A549 (cell line): Measurements from ENCODE around the gene OXTR. TPM values are rescaled to one million over a fixed set of nuclear protein-coding genes. Genes with fewer than 3 reads are reported as not detected.

ENCODE experiments used
- ATAC-seq, 2 experiments: fragments of 200-7000 bp in 1 of 2; fragments of >200 bp in 1 of 2; cut with Nextera tagmentation in 1 of 2; cut with Tn5 transposase in 1 of 2; 3 replicates each; pipeline versions ENCODE4 v1.8.0 to v1.9.1; 2018 to 2020; ENCODE audit warnings: mild to moderate bottlenecking in 1 of 2, moderate library complexity in 1 of 2
- CTCF ChIA-PET: fragments of 300-600 bp; sonication (Branson Sonifier 250); formaldehyde crosslinking; extraction: SDS; loops from one replicate; lab custom pipeline; 2021; ENCODE audit warnings: antibody characterized with exemption, inconsistent platforms; lab: Yijun Ruan, JAX
- POLR2A ChIA-PET: fragments of 350-600 bp; formaldehyde crosslinking; extraction: SDS; loops from one replicate; lab custom pipeline; 2021; ENCODE audit warnings: antibody characterized with exemption, inconsistent platforms; lab: Yijun Ruan, JAX
- DNase-seq, 2 experiments: peaks; one replicate each; pipeline versions ENCODE4 v3.0.0 to v3.0.0-alpha.2; 2011 to 2016; ENCODE audit warnings: low read depth in 1 of 2, low spot score in 1 of 2
- FAIRE-seq: peaks from 2 replicates; lab custom pipeline; 2011; peaks lifted over from hg19 to GRCh38; lab: Jason Lieb, UNC
- H3K27ac ChIP-seq, 2 experiments: fragments of >200 bp; sonication (Bioruptor Twin); formaldehyde crosslinking; 3 replicates each; pipeline ENCODE4 v1.5.1; 2016 to 2017
- H3K4me1 ChIP-seq: fragments of >200 bp; sonication (Bioruptor Twin); formaldehyde crosslinking; 3 replicates; pipeline ENCODE4 v1.6.1; 2016
- H3K4me2 ChIP-seq: fragments of >200 bp; sonication (Bioruptor Twin); formaldehyde crosslinking; 3 replicates; pipeline ENCODE4 v1.6.1; 2016
- H3K4me3 ChIP-seq: fragments of >200 bp; sonication (Bioruptor Twin); formaldehyde crosslinking; 3 replicates; pipeline ENCODE4 v1.5.1; 2016
- H3K9me3 ChIP-seq: fragments of >200 bp; sonication (Bioruptor Twin); formaldehyde crosslinking; 3 replicates; pipeline ENCODE4 v1.6.1; 2016
- CBX8 ChIP-seq: fragments of 200-600 bp; sonication (generic); IDR thresholded peaks from 2 replicates; pipeline ENCODE4 v1.6.1; 2016
- CHD2 ChIP-seq: fragments of 150-350 bp; IDR thresholded peaks from 2 replicates; pipeline ENCODE4 v1.6.1; 2014; ENCODE audit warnings: low read length; ENCODE audit not compliant: partially characterized antibody
- CTCF ChIP-seq: fragments of >200 bp; sonication (Bioruptor Twin); formaldehyde crosslinking; IDR thresholded peaks from 3 replicates; pipeline ENCODE4 v1.5.1; 2016
- EHF ChIP-seq: fragments of 250-450 bp; sonication (Bioruptor Pico); IDR thresholded peaks from 2 replicates; pipeline ENCODE4 v1.5.0; 2020; ENCODE audit warnings: mild to moderate bottlenecking
- EHMT2 ChIP-seq: fragments of 200-600 bp; sonication (generic); IDR thresholded peaks from 2 replicates; pipeline ENCODE4 v1.6.1; 2016; ENCODE audit warnings: antibody characterized with exemption, low read depth, mild to moderate bottlenecking, moderate library complexity
- ELK1 ChIP-seq: fragments of 150-350 bp; IDR thresholded peaks from 2 replicates; pipeline ENCODE4 v1.6.1; 2014; ENCODE audit warnings: low read depth, mild to moderate bottlenecking, low read length
- ESRRA ChIP-seq: fragments of 150-350 bp; IDR thresholded peaks from 2 replicates; pipeline ENCODE4 v1.6.1; 2014; ENCODE audit warnings: mild to moderate bottlenecking, low read length, borderline replicate concordance
- FOSB ChIP-seq: fragments of 250-450 bp; sonication (Bioruptor Pico); IDR thresholded peaks from 2 replicates; pipeline ENCODE4 v1.5.0; 2020; ENCODE audit warnings: mild to moderate bottlenecking, moderate library complexity
- FOXS1 ChIP-seq: fragments of 250-450 bp; sonication (Bioruptor Pico); IDR thresholded peaks from 2 replicates; pipeline ENCODE4 v1.5.0; 2020; ENCODE audit warnings: mild to moderate bottlenecking, moderate library complexity
- HDAC2 ChIP-seq: fragments of 200-600 bp; sonication (generic); IDR thresholded peaks from 2 replicates; pipeline ENCODE4 v1.6.1; 2016
- HEYL ChIP-seq: fragments of 250-450 bp; sonication (Bioruptor Pico); IDR thresholded peaks from 2 replicates; pipeline ENCODE4 v1.8.0; 2021; ENCODE audit warnings: mild to moderate bottlenecking, moderate library complexity
- JUNB ChIP-seq: fragments of >200 bp; sonication (Bioruptor Twin); formaldehyde crosslinking; IDR thresholded peaks from 2 replicates; pipeline ENCODE4 v1.6.1; 2016
- KDM1A ChIP-seq: fragments of 200-600 bp; sonication (generic); IDR thresholded peaks from 2 replicates; pipeline ENCODE4 v1.6.1; 2016; ENCODE audit warnings: low read depth, mild to moderate bottlenecking
- KDM5A ChIP-seq: fragments of 200-600 bp; sonication (generic); IDR thresholded peaks from 2 replicates; pipeline ENCODE4 v1.6.1; 2016; ENCODE audit warnings: antibody characterized with exemption, mild to moderate bottlenecking
- MAFK ChIP-seq: fragments of 450-650 bp; IDR thresholded peaks from 2 replicates; pipeline ENCODE4 v1.6.1; 2014; ENCODE audit not compliant: partially characterized antibody
- NFE2L2 ChIP-seq: fragments of 150-350 bp; conservative IDR thresholded peaks from 2 replicates; pipeline ENCODE4 v1.6.1; 2014; ENCODE audit warnings: low read length
- NR3C1 ChIP-seq: fragments of >200 bp; sonication (Bioruptor Twin); formaldehyde crosslinking; IDR thresholded peaks from 3 replicates; pipeline ENCODE4 v1.6.1; 2017
- POLR2A ChIP-seq: IDR thresholded peaks from 2 replicates; pipeline ENCODE4 v1.6.1; 2012; ENCODE audit warnings: mild to moderate bottlenecking, low read length
- RARB ChIP-seq: fragments of 250-450 bp; sonication (Bioruptor Pico); IDR thresholded peaks from 2 replicates; pipeline ENCODE4 v1.8.0; 2021; ENCODE audit warnings: mild to moderate bottlenecking, moderate library complexity
- REST ChIP-seq: fragments of 200-600 bp; sonication (generic); IDR thresholded peaks from 2 replicates; pipeline ENCODE4 v1.6.1; 2016; ENCODE audit warnings: antibody characterized with exemption, mild to moderate bottlenecking, moderate library complexity
- SREBF2 ChIP-seq: fragments of 450-650 bp; IDR thresholded peaks from 2 replicates; pipeline ENCODE4 v1.6.1; 2014; ENCODE audit warnings: mild to moderate bottlenecking, moderate library complexity
- TFCP2L1 ChIP-seq: fragments of 250-450 bp; sonication (Bioruptor Pico); IDR thresholded peaks from 2 replicates; pipeline ENCODE4 v1.5.0; 2021; ENCODE audit warnings: mild to moderate bottlenecking
- USF2 ChIP-seq: fragments of 450-650 bp; IDR thresholded peaks from 2 replicates; pipeline ENCODE4 v1.6.1; 2014; ENCODE audit warnings: antibody characterized with exemption
- ZC3H11A ChIP-seq: fragments of 450-650 bp; IDR thresholded peaks from 2 replicates; pipeline ENCODE4 v1.6.1; 2014; ENCODE audit warnings: antibody characterized with exemption, mild to moderate bottlenecking
- ZFP36 ChIP-seq: fragments of 450-650 bp; IDR thresholded peaks from 2 replicates; pipeline ENCODE4 v1.6.1; 2014; ENCODE audit warnings: borderline replicate concordance; ENCODE audit not compliant: partially characterized antibody
- WGBS: methylation state at CpG from one replicate; pipeline ENCODE4 v1.1.6; 2017; ENCODE audit errors: missing lambda C conversion rate; 5-methylcytosine and 5-hydroxymethylcytosine counted together
- polyA plus RNA-seq, 4 experiments: library from polyadenylated mRNA; depleted of rRNA in 3 of 4; stranded (reverse); fragments of >200 nt; fragmentation: RNase III in 1 of 4; extraction: RNeasy Plus Mini Kit Qiagen cat#74134 plus additional on column Dnase treatment in 1 of 4; gene quantifications; 2 replicates in 3 of 4; 3 replicates in 1 of 4; pipeline ENCODE4 v1.2.3, GENCODE V29; 2011 to 2017

The OXTR gene
- polyA plus RNA-seq, 2 of the 4 experiments (the other 2 are of a cell fraction) = 2.1 to 2.4 TPM

GRCh38 chr3:8784676-8785435 lies 15.4 kb upstream of the OXTR start:
- POLR2A ChIA-PET = no interaction called here
- Histone ChIP-seq H3K4me1 (no peaks in the 10 kb centered on the region), H3K27ac (no peak overlapping the region), H3K4me2 (no peak overlapping the region), H3K9me3 (peaks cover 7% of the 10 kb centered on the region; the same call in 2 of the 3 replicates), H3K4me3 (no peak overlapping the region)
- FAIRE-seq (no peak), DNase-seq (no peak), ATAC-seq (no peak)
- CTCF ChIA-PET = interaction anchor here (1.1 to 1.8 kb wide), 3 partner anchors 15 to 102 kb away, joined by 3 to 18 read pairs (median 7); partner anchors contain the start of gene OXTR
- TF ChIP-seq HEYL (CRISPR knock-in tag) (no peak), TFCP2L1 (CRISPR knock-in tag) (no peak), ELK1 (no peak), ESRRA (no peak), FOSB (CRISPR knock-in tag) (no peak), ZC3H11A (no peak), USF2 (no peak), RARB (CRISPR knock-in tag) (no peak), EHF (no peak), SREBF2 (no peak), JUNB (no peak), NFE2L2 (no peak), POLR2A (no peak), FOXS1 (CRISPR knock-in tag) (no peak)
- 92% methylated on average over 3 of the region's 3 CpGs for WGBS

GRCh38 chr3:8780279-8780678 lies 10.9 kb upstream of the OXTR start:
- Histone ChIP-seq H3K4me3 (no peak overlapping the region), H3K4me1 (no peaks in the 10 kb centered on the region), H3K4me2 (no peak overlapping the region), H3K27ac (no peak overlapping the region), H3K9me3 (no peaks in the 10 kb centered on the region)
- DNase-seq = no peak
- FAIRE-seq = no peak
- ATAC-seq = no peak
- ChIA-PET POLR2A (no interaction called here), CTCF (interaction anchor here (0.7 to 3.7 kb wide), 2 partner anchors 11 to 15 kb away, joined by 3 to 39 read pairs; partner anchors contain the start of gene OXTR)
- TF ChIP-seq NFE2L2 (no peak), CTCF (no peak), CHD2 (no peak), ZC3H11A (no peak), KDM5A (no peak), SREBF2 (no peak), CBX8 (no peak), KDM1A (no peak), NR3C1 (no peak)

GRCh38 chr3:8778475-8778874 lies 9.1 kb upstream of the OXTR start:
- no peak for DNase-seq
- Histone ChIP-seq H3K9me3 (no peaks in the 10 kb centered on the region), H3K4me3 (no peak overlapping the region), H3K4me1 (no peaks in the 10 kb centered on the region)
- CTCF ChIA-PET = interaction anchor here (3.7 kb wide), 1 partner anchor 9 kb away, joined by 39 read pairs; the partner anchor contains the start of gene OXTR
- whole genome bisulfite sequencing = 71% methylated on average over 5 of the region's 5 CpGs
- TF ChIP-seq HDAC2 = no peak
- TF ChIP-seq REST = no peak
- no peak for TF ChIP-seq ZFP36
- peak; percentile 82 for TF ChIP-seq MAFK
- no peak for TF ChIP-seq NFE2L2
- TF ChIP-seq EHMT2 = no peak
- TF ChIP-seq, all 56 proteins: peak for 1
- FAIRE-seq = no peak
- Histone ChIP-seq H3K4me2 (no peak overlapping the region), H3K27ac (no peak overlapping the region)
- POLR2A ChIA-PET = interaction anchor here (0.5 kb wide), 1 partner anchor 39 kb away, joined by 4 read pairs; no protein-coding TSS in a partner anchor
- ATAC-seq = no peak
